Mononuclear cell (primary cell): ENCODE measurements around the gene FAM241B. TPM values are rescaled to one million over a fixed set of nuclear protein-coding genes. Genes with fewer than 3 reads are reported as not detected.

Source experiments
- H3K27me3 ChIP-seq: 2 replicates; pipeline ENCODE4 v1.6.0; 2011; ENCODE audit warnings: low read length, control low read depth; ENCODE audit not compliant: insufficient read depth
- H3K4me1 ChIP-seq: 2 replicates; pipeline ENCODE4 v1.5.1; 2011; ENCODE audit warnings: mild to moderate bottlenecking, low read length, control low read depth; ENCODE audit not compliant: insufficient read depth
- H3K4me3 ChIP-seq: 2 replicates; pipeline ENCODE4 v1.5.1; 2011; ENCODE audit warnings: mild to moderate bottlenecking, low read length, moderate library complexity
- H3K9me3 ChIP-seq: 2 replicates; pipeline ENCODE4 v1.5.1; 2011; ENCODE audit warnings: low read depth, mild to moderate bottlenecking, control low read depth, low read length
- total RNA-seq: library from RNA; depleted of rRNA; stranded (reverse); fragments of >200 nt; gene quantifications from one replicate; pipeline ENCODE4 v1.2.3, GENCODE V29; 2012

Gene FAM241B
- total RNA-seq, 1 donor = not detected

DNA sequence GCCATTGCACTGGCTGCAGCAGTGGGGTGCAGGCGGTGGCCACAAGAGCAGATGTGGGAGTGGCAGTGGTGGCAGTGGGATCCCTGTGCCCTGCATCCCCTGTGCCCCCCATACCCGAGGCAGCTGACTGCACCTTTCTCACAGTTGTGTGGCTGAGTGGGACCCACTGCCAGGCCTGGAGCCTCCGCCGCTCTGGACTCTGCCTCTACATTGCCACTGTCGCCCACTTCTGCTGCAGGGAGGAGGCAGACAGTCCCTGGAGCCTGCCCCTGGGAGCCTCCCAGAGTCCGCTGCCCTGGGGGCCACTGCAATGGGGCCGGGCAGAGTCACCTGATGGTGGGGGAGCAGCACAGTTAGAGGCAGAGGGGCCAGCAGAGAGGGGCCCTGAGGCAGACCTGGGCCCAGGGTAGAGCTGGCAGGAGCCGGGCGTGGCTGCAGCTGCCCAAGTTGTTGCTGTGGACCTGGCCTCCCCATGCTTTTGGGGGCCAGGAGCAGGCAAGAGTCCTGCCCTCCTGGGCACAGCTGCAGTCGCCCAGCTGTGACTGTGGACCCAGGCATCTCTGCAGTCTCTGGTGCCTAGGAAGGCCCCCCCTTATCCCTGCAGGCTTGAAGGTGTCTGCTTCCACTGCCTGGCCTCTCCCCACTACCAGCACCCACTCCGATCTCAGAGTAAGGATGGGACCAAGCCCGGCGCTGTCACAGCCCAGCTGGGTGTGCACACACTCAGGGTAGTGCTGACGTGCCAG, 22.2 kb downstream of the FAM241B start:
- Histone ChIP-seq H3K4me3 (no peak overlapping the region), H3K9me3 (no peaks in the 10 kb centered on the region), H3K27me3 (no peaks in the 10 kb centered on the region)

DNA sequence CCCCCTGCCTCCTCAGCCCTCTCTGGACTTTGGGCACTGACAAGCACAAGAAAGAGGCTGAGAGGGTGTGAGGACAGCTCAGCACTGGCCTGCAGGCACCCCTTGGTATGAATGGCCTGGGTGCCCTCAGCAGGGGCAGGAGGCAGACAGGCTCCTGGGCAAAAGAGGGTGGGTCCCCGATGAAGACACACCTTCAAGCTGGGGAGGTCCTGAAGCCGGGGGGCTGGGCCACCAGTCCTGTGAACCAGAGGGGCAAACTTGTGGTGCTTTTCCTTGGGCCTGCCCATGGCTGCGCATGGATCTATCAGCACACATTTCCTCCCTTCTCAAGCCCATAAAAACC, 22.8 kb downstream of the FAM241B start:
- Histone ChIP-seq H3K4me1 (no peaks in the 10 kb centered on the region), H3K27me3 (no peaks in the 10 kb centered on the region), H3K4me3 (no peak overlapping the region), H3K9me3 (no peaks in the 10 kb centered on the region)

More for the DNA sequence above, 22.2 kb downstream of the FAM241B start:
- H3K4me1 ChIP-seq = no peaks in the 10 kb centered on the region

DNA sequence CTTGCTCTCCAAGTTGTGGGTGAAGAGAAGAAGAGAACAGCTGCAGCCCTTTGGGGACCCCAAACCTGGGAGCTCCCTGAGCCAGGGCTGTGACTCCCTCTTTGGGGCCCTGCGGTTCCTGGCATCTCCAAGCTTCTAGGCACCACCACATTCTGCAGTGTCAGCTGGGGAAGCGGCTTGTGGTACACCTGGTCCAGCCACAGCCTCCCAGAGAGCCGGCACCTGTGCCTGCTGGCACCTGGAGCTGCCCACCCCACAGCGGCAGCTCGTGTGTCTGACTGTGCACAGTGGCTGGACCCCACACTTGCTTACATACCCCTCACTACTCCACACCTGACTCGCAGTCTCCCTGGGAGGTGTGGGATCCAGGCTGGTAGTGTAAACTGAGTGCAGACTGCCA, 23.5 kb downstream of the FAM241B start:
- Histone ChIP-seq H3K4me1 (no peaks in the 10 kb centered on the region), H3K9me3 (no peaks in the 10 kb centered on the region), H3K4me3 (no peak overlapping the region), H3K27me3 (no peaks in the 10 kb centered on the region)

GRCh38 chr10:69655124-69655867, 25.2 kb downstream of the FAM241B start:
- no peaks in the 10 kb centered on the region for H3K9me3 ChIP-seq
- H3K27me3 ChIP-seq = no peaks in the 10 kb centered on the region
- H3K4me3 ChIP-seq = no peak overlapping the region
- H3K4me1 ChIP-seq = no peaks in the 10 kb centered on the region

- H3K4me3 ChIP-seq = no peak overlapping the region
- H3K27me3 ChIP-seq = no peaks in the 10 kb centered on the region
- H3K9me3 ChIP-seq = no peaks in the 10 kb centered on the region
- no peaks in the 10 kb centered on the region for H3K4me1 ChIP-seq
Observed at GRCh38 chr10:69655868-69656555, 26.0 kb downstream of the FAM241B start.

- H3K27me3 ChIP-seq = no peaks in the 10 kb centered on the region
- no peak overlapping the region for H3K4me3 ChIP-seq
- H3K9me3 ChIP-seq = no peaks in the 10 kb centered on the region
- H3K4me1 ChIP-seq = no peaks in the 10 kb centered on the region
Observed at GRCh38 chr10:69656742-69657269, 26.8 kb downstream of the FAM241B start.

DNA sequence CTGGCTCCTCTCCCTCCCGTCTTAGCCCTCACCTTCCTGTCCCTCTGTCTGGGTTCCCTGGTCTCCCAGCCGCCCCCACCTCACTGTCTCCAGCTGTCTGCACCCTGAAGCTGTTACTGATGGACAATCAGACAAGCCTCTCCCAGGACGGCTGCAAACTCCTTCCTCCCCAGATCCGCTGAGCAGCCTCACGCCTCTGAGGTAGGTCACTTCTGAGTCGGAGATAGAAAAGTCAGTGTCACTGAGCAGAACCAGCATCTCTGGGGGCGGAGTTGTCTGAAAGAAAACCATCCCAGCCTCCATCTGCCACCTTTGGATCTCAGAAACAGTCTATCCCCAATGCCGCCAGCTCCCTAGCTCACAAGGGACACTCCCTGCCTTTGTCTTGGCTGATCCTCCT, 27.4 kb downstream of the FAM241B start:
- Histone ChIP-seq H3K4me3 (no peak overlapping the region), H3K9me3 (no peaks in the 10 kb centered on the region), H3K4me1 (no peaks in the 10 kb centered on the region), H3K27me3 (no peaks in the 10 kb centered on the region)

DNA sequence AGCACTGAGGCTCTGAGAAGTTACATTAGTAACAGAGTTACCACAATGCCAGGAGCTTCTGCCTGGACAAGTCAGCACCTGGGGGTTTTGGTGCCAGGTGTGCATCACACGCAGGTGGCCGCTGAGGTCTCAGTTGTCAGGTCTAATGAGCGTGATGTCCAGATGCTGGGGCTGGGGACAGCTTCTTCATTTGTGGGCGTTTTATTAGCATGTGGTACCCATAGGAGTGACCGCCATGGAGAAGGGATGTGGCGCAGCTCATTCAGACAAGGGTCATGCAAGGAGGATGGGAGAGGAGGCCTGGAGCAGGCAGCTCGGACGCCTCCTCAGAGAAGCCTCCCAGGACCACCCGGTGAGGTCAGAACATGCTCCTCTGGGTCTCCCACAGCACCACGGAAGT, 27.8 kb downstream of the FAM241B start:
- Histone ChIP-seq H3K4me3 (no peak overlapping the region), H3K27me3 (no peaks in the 10 kb centered on the region), H3K4me1 (no peaks in the 10 kb centered on the region), H3K9me3 (no peaks in the 10 kb centered on the region)

DNA sequence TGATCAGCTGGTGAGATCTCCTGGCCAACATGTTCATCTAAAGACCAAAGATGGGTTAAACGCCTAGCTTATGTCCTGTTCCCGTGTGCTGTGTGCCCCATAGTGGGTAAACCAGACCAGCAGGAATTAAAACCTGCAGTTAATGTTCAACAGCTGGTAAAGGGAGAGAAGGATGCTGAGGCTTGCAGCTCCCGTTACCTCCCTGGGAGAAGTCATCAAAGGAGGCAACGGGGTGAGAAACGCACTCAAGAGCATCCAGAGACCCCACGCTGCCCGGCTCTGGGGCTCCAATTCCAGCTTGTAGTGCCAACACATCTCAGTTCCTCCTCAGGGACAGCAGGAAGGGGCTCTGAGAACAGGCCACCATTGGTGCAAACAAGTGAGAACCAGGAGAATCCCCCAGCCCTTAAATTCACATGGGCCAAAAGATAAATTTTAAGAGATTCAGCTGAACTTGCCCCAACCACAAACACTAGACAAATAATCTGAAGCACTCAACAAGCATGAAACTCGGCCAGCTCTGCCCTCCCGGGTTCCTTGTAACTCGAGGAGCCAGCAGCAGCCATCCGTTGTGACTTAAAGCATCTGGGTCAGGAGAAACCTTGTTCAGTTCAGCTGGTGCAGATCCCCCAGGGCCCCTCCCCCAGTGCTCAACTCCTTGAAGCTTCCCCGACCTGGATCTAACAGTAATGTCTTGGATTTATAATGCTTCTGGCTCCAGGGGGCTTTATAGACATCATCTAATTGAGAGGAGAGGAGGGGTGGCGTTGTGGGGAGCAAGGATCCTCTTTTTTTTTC, 29.4 kb downstream of the FAM241B start:
- H3K9me3 ChIP-seq = no peaks in the 10 kb centered on the region
- no peaks in the 10 kb centered on the region for H3K4me1 ChIP-seq
- H3K27me3 ChIP-seq = no peaks in the 10 kb centered on the region
- no peak overlapping the region for H3K4me3 ChIP-seq

DNA sequence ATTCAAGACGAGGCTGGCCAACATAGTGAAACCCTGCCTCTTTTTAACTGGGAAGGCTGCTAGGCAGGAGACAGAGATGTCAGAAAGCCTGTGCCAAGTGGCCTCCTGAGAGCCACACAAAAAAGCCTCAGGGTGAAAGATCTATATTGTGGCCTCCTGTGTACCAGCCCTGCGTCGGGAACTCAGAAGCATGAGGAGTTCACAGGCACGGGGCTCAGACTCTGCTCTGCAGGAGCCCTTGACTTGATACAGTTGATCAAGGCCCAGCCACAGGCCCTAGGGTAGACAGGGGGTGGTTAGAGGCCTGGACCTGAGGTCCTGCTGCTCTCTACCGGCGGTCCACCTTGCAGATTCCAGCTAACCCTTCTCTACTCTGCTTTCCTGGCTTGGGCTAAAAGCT, 30.2 kb downstream of the FAM241B start:
- Histone ChIP-seq H3K9me3 (no peaks in the 10 kb centered on the region), H3K4me3 (no peak overlapping the region), H3K27me3 (no peaks in the 10 kb centered on the region), H3K4me1 (no peaks in the 10 kb centered on the region)

GRCh38 chr10:69661414-69662172, 31.5 kb downstream of the FAM241B start:
- no peaks in the 10 kb centered on the region for H3K27me3 ChIP-seq
- H3K4me3 ChIP-seq = no peak overlapping the region
- no peaks in the 10 kb centered on the region for H3K4me1 ChIP-seq
- no peaks in the 10 kb centered on the region for H3K9me3 ChIP-seq

DNA sequence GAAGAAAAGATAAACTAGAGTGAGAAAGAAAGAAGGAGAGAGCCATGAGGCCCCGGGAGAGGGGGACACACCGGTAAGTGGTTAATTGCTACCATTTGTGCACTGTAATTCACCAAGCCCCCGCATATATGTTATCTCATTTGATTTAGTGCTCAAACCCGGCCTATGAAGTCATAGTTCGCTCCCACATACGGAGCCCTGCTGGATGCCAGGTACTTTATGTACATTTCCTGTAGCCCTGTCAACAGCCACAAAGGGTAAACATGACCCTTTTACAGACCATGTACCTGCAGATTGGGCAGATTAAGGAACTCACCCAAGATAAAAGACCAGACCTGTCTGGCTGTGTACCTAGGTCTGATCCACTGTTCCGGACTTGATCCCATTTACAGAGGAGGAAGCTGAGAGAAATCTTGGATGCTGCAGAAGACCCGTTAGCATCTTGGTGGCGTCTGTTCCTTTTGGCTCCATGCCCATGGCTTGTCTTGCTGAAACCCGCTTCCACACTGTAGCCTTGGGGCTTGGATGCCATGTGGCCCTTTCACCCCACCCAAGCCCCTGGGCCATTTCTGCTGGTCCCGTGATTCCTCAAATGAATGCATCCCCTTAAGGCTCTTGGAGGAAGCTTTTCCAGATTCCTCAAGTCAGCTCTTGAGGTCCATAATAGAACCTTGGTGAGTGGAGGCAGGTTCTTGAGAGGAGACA, 32.3 kb downstream of the FAM241B start:
- no peak overlapping the region for H3K4me3 ChIP-seq
- H3K27me3 ChIP-seq = no peaks in the 10 kb centered on the region
- H3K9me3 ChIP-seq = no peaks in the 10 kb centered on the region
- H3K4me1 ChIP-seq = no peaks in the 10 kb centered on the region

DNA sequence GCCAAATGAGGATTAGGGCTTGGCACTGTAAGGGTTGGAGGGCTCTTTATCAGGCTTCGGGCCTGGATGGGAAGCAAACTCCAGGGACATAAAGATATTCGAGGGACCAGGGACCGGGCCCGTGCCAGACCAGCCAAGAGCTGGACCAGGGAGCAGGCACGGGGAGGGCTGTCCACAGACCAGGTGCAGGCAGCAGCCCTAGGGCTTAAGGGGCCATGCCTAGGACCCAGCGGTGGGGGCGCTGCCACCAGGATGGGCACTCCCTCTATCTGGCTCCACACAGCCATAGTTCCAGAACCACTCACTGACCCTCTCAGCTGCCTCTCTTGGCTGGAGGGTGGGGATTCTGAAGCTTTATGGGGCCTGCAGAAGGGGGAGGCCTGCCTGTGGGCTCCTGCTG, 32.9 kb downstream of the FAM241B start:
- H3K4me3 ChIP-seq = no peak overlapping the region
- no peaks in the 10 kb centered on the region for H3K27me3 ChIP-seq

More for the DNA sequence above, 32.9 kb downstream of the FAM241B start:
- Histone ChIP-seq H3K9me3 (no peaks in the 10 kb centered on the region), H3K4me1 (no peaks in the 10 kb centered on the region)
